ENCODE measurements around the gene KLF3. TPM values are rescaled to one million over a fixed set of nuclear protein-coding genes. Genes with fewer than 3 reads are reported as not detected.

Gene KLF3
- total and polyA plus RNA-seq, 2 experiments from 2014 or later, result 15.0 to 16.5 TPM

GRCh38 chr4:38684951-38685844 is 21.2 kb downstream of the KLF3 start (continued):
- no peak for TF ChIP-seq ZNF462 (CRISPR knock-in tag; IDR thresholded peaks at IDR 0.05)

DNA sequence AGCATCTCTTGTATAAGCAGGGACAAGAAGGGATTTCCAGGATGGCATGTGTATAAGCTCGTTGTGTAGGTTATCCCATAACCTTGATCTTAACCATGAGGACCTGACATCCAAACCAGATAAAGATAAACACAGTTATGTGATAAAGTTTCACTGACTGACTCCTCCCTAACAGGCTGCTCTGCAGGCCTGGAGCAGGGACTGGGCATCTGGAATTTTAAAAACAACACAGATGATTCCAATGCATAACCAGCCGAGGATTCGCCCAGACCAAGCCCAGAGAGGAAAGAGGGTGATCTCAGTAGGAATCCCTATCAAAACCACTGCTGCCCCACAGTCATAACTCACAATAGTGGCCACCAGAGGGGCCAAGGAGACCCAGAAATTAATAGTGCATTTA is 22.7 kb downstream of the KLF3 start:
- ATAC-seq, result no peak
- TF ChIP-seq CREB1 (CRISPR knock-in tag; IDR thresholded peaks at IDR 0.05; ENCODE audit: low read depth) (no peak), EZH2phosphoT487 (IDR thresholded peaks at IDR 0.05; ENCODE audit: unreplicated experiment) (no peak), EZH2 (IDR thresholded peaks at IDR 0.05; ENCODE audit: low read depth, unreplicated experiment) (no peak), NANOG (IDR thresholded peaks at IDR 0.05; ENCODE audit: borderline replicate concordance) (no peak), ZNF462 (CRISPR knock-in tag; IDR thresholded peaks at IDR 0.05) (no peak)

More for the DNA sequence above, 22.7 kb downstream of the KLF3 start:
- no peak overlapping the region for H3K4me3 ChIP-seq
- peaks cover 3% of the 10 kb centered on the region; the same call in 1 of the 2 replicates for H3K4me1 ChIP-seq (ENCODE audit: insufficient read depth)
- Mint-ChIP-seq H3K4me3 (no peak overlapping the region), H3K4me1 (no peaks in the 10 kb centered on the region; the same call in 2 of the 3 replicates), H3K27ac (peak overlapping the region; percentile 48; the same call in 1 of the 2 replicates), H3K9me3 (no peaks in the 10 kb centered on the region), H3K27me3 (ENCODE audit: insufficient read depth, low read depth, poor library complexity) (peaks cover 3% of the 10 kb centered on the region), H3K36me3 (ENCODE audit: low read depth) (peaks cover 47% of the 10 kb centered on the region)
- no peaks in the 10 kb centered on the region for H3K9me2 ChIP-seq (ENCODE audit: insufficient read depth)
- H2AFZ ChIP-seq, result no peak overlapping the region
- no peaks in the 10 kb centered on the region for H3F3A ChIP-seq (replicated peaks; ENCODE audit: low read depth)
- H3K79me2 ChIP-seq (replicated peaks; ENCODE audit: insufficient read depth), result peaks cover 40% of the 10 kb centered on the region
- peaks cover 13% of the 10 kb centered on the region; the same call in 1 of the 2 replicates for H4K20me1 ChIP-seq (replicated peaks; ENCODE audit: insufficient read depth)
- no peak for DNase-seq (ENCODE audit: low spot score)
- no peak overlapping the region for H3K4me2 ChIP-seq
- H3K27me3 ChIP-seq (ENCODE audit: insufficient read depth), result no peaks in the 10 kb centered on the region
- peaks cover 20% of the 10 kb centered on the region for H3K36me3 ChIP-seq (ENCODE audit: insufficient read depth)
- no peak overlapping the region for H3K27ac ChIP-seq (ENCODE audit: low read depth)
